HUDEP-2 (cell line): Measurements from ENCODE around the gene CCSER2.
"Not testable (repeated sequence)": the region's sequence is repeated elsewhere in the genome, so short reads cannot be mapped to it uniquely, and the experiment has no call there.

ENCODE experiments used
- DNase-seq, 76 experiments: peaks; one replicate each; lab custom pipeline; 2025; ENCODE audit not compliant: unreplicated experiment in 76 of 76; lab: John Stamatoyannopoulos, UW

Gene CCSER2

GRCh38 chr10:84511709-84512285 is 183.4 kb downstream of the CCSER2 start:
- DNase-seq, result no peak

GRCh38 chr10:84517554-84517953 is 189.2 kb downstream of the CCSER2 start:
- DNase-seq, result no peak

GRCh38 chr10:84519235-84519634 is 190.8 kb downstream of the CCSER2 start:
- DNase-seq, result no peak

- DNase-seq, result no peak
Measured at GRCh38 chr10:84521013-84521412, 192.6 kb downstream of the CCSER2 start.

- DNase-seq, result no peak
Measured at GRCh38 chr10:84521468-84521867, 193.1 kb downstream of the CCSER2 start.

GRCh38 chr10:84522612-84523462 is 194.4 kb downstream of the CCSER2 start:
- no peak for DNase-seq

- peak in 4 of 76 experiments; percentile 12 to 22 (median 15) for DNase-seq
Measured at GRCh38 chr10:84523526-84523925, 195.1 kb downstream of the CCSER2 start.

- DNase-seq, result no peak
Measured at GRCh38 chr10:84524435-84524834, 196.0 kb downstream of the CCSER2 start.

- peak in 66 of 76 experiments; percentile 5 to 89 (median 56) for DNase-seq
Measured at GRCh38 chr10:84525120-84525806, 196.9 kb downstream of the CCSER2 start.

- peak in 1 of 76 experiments; percentile 0 for DNase-seq
Measured at GRCh38 chr10:84525807-84526182, 197.4 kb downstream of the CCSER2 start.

- peak in 4 of 76 experiments; percentile 8 to 39 (median 19) for DNase-seq
Measured at GRCh38 chr10:84527386-84527785, 199.0 kb downstream of the CCSER2 start.

- not testable (repeated sequence) for DNase-seq
Measured at GRCh38 chr10:84528526-84528925, 200.1 kb downstream of the CCSER2 start.

- DNase-seq, result no peak
Measured at GRCh38 chr10:84530724-84531325, 202.4 kb downstream of the CCSER2 start.

- no peak for DNase-seq
Measured at GRCh38 chr10:84531396-84531795, 203.0 kb downstream of the CCSER2 start.

- no peak for DNase-seq
Measured at GRCh38 chr10:84534168-84534567, 205.8 kb downstream of the CCSER2 start.

GRCh38 chr10:84537447-84537931 is 209.1 kb downstream of the CCSER2 start:
- DNase-seq, result peak in 32 of 76 experiments; percentile 1 to 60 (median 26)

GRCh38 chr10:84538036-84538435 is 209.6 kb downstream of the CCSER2 start:
- no peak for DNase-seq

- no peak for DNase-seq
Measured at GRCh38 chr10:84539216-84539615, 210.8 kb downstream of the CCSER2 start.

GRCh38 chr10:84540022-84540616 is 211.7 kb downstream of the CCSER2 start:
- DNase-seq, result no peak

- peak in 35 of 76 experiments; percentile 3 to 65 (median 23) for DNase-seq
Measured at GRCh38 chr10:84540617-84541288, 212.4 kb downstream of the CCSER2 start.
